Stimulated activated CD8-positive, alpha-beta memory T cell treated with anti-CD3 and anti-CD28 coated beads, Interleukin-12 subunit alpha, Interleukin-12 subunit beta, amount 100 ng/mL, for 24 hours (primary cell): ENCODE data around the gene MDH2.
"Not testable (repeated sequence)": the region's sequence is repeated elsewhere in the genome, so short reads cannot be mapped to it uniquely, and the experiment has no call there.

Source experiments
- DNase-seq: peaks from one replicate; pipeline ENCODE4 v3.0.0-alpha.2; 2020; ENCODE audit errors: extremely low read depth

MDH2 gene

DNA sequence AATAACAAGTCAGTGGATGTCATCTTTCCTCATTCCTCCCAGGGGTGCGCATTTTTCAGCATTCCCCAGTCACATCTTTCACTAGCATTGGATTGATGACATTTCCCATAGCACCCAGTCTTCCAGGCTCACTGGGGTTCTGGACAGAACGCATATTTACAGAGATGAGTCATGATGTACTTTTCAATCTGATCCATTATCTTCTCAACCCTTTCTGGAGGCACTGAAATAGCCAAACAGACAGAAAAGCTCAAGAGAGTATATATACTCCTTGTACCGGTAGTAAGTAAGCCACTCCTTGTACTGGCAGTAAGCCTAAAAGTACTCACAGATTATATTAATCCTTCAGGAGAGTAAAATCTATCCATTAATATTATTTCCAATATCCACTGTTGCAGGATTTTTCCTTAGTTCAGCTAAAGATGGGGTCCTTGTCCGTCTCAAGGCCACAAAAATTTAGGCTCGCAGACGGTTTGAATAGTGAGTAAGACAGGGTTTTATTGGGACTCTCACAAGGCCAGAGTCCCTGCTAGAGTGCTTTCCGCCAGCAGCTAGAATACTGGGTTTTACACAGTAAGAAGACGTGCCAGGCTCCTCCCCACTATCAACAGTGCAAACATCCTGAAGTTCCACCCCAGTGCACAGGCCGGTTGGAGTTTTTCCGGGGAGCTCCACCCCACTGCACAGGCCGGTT is 60.8 kb downstream of the MDH2 start:
- DNase-seq = no peak

DNA sequence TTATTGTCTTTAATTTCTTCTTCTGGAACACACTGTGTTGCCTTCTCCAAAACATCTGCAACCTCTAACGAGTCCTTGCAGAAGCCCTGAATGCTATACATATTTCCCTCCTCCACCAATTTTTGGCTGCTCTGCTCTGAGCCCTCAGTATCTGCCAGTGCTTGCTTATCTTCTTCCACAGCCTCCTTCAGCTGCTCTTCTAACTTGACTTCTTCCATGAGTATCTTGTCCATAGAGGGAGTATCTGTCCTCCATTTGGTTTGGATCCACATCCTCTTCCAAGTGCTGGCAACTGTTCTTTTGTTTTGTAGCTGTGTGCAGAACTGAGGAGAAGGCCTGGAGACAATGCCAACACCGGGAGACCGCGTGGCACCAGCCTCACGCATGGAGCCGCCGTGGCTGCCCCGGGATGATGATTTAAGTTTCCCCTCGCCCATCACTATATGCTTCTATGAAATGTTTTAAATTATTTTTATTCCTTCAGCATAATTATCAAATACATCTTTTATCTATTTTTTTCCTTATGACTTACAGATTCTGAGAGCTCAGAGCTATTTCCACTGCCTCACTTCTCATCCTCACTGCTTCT is 65.2 kb downstream of the MDH2 start:
- DNase-seq = not testable (repeated sequence)

- not testable (repeated sequence) for DNase-seq
Measured at GRCh38 chr7:76114742-76115141, 66.8 kb downstream of the MDH2 start.
